Dermis blood vessel endothelial cell (primary cell): ENCODE measurements around the gene ABCC1. TPM values are rescaled to one million over a fixed set of nuclear protein-coding genes. Genes with fewer than 3 reads are reported as not detected.
"Not testable (repeated sequence)": the region's sequence is repeated elsewhere in the genome, so short reads cannot be mapped to it uniquely, and the experiment has no call there.

Experiments used
- DNase-seq: peaks from one replicate; pipeline ENCODE4 v3.0.0; 2010
- total RNA-seq: library from RNA; depleted of rRNA; stranded (reverse); fragments of >200 nt; gene quantifications from 2 replicates; pipeline ENCODE4 v1.2.3, GENCODE V29; 2014

Gene ABCC1
- 35.7 and 70.6 TPM in 2 replicates for total RNA-seq

DNA sequence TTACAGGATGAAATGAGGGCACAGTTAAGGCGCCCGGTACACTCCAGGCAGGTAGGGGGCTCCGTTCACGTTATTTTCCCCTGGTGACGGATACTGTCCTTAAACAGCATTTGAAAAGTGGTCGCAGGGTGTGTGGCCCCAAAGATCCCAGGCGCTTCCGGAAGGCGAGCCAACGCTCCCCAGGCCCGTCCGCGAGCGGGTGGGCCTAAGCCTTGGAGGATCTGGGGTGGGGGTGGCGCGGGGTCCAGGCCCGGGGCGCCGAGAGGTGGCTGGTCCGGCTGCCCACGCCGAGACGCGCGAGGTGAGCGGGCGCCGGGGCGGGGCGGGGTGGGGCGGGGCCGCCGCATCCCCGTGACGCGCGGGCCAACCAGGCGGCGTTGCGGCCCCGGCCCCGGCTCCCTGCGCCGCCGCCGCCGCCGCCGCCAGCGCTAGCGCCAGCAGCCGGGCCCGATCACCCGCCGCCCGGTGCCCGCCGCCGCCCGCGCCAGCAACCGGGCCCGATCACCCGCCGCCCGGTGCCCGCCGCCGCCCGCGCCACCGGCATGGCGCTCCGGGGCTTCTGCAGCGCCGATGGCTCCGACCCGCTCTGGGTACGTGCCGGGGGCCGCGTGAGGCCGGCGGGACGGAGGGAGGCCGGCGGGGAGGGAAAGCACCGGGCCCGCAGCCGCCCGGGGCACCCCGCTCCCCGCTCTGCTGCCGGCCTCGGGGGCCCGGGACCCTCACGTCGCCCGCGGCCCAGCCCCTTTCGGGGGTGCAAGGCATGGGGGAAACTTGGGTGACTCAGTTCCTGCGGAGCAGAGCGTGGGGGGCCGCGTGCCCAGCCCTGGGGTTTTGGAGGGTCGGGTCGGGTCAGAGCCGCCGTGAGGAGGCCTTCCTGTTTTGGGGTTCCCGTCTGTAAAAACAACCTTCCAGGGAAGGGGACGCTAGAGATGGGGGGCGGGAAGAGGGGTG lies at the start of gene ABCC1:
TSS of gene ABCC1 (plus strand) at position 407 of the 951 bp plus-strand sequence. CDS start at position 543, 136 bp downstream.
- DNase-seq = peak; percentile 61

DNA sequence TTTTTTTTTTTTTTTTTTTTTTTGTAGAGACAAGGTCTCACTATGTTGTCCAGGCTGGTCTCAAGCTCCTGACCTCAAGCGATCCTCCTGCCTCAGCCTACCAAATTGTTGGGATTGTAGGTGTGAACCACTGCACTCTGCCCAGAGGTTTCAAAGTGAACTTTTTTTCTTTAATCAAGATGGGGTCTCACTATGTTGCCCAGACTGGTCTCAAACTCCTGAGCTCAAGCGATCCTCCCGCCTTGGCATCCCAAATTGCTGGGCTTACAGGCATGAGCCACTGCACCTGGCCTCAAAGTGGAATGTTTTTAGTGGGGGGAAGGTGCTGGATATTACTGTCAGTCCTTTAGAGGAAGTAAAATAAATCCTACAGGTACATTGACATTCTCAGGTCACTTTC lies 49.1 kb upstream of the ABCC1 start:
- DNase-seq = no peak

DNA sequence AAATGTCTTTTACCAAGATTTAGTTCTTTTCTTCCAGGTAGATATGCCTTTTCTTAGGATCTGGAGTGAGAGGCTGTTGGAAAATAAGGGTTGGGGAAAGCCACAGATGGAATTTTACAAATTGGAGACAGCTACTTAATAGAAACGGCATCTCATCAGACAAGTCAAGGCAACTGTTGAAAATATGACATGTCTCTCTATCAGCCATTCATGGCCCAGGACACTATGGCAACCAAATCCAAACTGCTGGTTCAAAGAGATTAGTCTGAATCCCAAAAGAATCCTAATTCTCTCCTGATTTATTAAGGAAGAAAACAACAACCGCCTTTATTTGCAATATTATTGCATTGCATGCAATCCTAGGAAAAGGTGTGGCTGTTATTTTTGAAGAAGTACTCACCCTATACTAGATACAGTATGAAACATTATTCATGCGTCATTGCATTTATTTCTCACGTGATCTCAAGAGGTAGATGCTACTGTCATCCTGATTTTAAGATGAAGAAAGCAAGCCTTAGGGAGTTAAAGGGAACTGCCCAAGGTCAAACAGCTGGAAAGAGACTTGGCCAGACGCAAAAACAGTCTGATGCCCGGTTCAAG lies 48.4 kb upstream of the ABCC1 start:
- DNase-seq = no peak

DNA sequence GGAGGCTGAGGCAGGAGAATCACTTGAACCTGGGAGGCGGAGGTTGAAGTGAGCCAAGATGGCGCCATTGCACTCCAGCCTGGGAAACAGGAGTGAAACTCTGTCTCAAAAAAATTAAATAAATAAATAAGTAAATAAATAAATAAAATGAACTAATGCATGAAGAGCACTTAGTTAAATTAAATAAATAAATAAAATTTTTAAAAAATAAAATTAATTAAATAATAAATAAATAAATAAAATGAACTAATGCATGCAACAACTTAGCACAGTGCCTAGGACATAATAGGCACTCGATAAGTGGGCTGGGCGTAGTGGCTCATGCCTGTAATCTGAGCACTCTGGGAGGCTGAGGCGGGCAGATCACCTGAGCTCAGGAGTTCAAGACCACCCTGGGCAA lies 45.5 kb upstream of the ABCC1 start:
- no peak for DNase-seq

DNA sequence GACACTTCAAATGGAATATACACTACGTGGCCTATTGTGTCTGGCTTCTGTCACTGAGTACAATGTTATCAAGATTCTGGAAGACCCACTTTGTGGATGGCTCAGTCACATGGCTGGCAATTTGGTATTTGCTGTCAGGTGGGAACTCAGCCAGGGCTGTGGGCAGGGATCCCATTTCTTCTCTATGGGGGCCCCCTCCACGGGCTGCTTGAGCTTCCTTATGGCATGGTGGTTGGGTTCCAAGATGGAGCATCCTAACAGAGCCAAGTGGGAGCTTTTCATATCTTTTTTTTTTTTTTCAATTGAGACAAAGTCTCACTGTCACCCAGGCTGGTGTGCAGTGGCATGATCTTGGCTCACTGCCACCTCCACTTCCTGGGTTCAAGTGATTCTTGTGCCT lies 43.0 kb upstream of the ABCC1 start:
- DNase-seq = no peak

DNA sequence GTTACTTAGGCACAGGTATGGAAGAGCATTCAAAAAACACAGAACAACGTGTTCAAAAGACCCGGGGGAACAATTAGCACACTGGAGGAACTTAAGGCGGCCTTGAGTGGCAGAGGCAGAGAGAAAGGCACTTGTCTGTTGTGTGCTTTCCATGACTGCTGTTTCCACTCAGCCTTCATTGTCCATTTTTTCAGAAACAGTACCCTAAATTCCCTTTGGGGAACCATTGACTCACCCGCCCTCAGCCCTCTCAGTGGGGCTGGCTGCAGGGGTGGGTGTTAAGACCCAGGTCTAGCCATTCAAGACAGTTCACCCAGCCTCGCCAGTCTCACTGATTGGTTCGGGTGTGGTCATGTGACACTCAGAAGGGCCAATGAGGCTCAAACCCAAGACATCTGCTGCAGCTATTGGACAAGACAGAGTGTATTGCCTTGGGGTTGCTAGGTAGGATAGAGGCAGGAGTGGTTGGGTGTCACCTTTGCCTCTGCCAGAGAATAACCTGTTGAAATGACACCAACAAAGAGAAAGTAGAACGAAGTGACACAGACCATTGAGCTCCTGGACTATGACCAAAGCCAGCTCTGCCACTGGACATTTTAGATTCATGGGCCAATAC lies 41.4 kb upstream of the ABCC1 start:
- peak; percentile 54 for DNase-seq

DNA sequence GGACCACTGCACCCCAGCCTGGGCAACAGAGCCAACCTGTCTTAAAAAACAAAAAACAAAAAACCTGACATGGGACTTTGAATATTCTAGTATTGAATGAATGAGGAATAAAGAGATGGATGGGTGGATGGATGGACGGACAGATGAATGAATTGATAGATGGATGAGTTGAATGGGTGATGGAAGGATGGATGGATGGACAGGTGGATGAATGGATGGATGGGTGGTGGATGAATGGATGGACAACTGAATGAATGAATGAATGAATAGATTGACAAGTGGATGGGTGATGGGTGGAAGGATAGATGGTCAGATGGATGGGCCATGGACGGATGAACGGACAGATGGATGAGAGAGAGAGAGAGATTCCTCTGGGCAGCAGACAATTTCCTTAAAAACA lies 38.2 kb upstream of the ABCC1 start:
- no peak for DNase-seq

DNA sequence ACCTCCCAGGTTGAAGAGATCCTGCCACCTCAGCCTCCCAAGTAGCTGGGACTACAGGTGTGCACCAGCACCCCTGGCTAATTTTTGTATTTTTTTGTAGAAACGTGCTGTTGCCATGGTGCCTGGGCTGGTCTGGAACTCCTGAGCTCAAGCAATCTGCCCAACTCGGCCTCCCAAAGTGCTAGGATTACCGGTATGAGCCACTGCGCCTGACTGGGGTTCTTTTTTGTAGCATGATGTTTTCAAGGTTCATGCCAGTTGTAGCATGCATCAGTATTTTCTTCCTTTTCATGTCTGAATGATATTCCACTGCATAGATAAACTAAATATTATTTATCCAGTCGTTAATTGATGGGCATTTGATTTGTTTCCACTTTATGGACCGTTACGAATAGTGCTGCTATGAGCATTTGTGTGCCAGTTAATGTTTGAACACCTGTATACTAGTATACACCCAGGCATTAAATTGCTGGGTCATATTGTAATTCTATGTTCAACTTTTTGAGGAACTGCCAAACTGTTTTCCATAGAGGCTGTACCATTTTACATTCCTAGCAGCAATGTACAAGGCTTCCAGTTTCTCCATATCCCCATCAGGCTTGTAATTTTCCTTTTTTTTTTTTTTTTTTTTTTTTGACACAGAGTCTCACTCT lies 36.2 kb upstream of the ABCC1 start:
- DNase-seq = no peak

DNA sequence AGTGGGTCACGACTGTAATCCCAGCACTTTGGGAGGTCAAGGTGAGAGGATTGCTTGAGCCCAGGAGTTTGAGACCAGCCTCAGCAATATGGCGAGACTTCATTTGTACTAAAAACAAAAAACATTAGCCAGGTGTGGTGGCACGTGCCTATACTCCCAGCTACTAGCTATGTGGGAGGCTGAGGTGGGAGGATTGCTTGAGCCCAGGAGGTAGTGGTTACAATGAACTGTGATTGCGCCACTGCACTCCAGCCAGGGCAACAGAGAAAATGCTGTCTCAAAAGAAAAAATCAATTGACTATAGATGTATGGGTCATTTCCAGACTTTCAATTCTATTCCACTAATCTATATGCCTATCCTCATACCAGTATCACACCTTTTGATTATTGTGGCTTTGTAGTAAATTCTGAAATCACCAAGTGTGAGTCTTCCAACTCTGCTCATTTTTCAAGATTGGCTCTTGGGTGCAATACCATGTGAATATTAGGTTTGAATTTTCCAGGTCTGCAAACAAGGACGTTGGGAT lies 33.8 kb upstream of the ABCC1 start:
- DNase-seq = no peak

DNA sequence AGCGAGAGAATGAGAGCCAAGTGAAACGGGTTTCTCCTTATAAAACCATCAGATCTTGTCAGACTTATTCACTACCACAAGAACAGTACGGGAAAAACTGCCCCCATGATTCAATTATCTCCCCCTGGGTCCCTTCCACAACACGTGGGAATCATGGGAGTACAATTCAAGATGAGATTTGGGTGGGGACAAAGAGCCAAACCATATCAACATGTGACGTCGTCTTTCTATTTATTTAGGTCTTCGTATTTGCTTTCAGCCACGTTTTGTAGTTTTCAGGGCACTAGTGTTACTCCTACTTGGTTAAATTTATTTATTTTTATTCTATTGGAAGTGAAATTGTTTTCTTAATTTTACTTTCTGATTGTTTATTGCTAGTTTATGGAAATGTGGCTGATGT lies 33.1 kb upstream of the ABCC1 start:
- DNase-seq = no peak

DNA sequence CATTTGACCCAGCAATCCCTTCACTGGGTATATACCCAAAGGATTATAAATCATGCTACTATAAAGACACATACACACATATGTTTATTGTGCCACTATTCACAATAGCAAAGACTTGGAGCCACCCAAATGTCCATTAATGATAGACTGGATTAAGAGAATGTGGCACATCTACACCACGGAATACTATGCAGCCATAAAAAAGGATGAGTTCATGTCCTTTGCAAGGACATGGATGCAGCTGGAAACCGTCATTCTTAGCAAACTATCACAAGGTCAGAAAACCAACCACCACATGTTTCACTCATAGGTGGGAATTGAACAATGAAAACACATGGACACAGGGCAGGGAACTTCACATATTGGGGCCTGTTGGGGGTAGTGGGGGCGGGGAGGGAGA lies 31.1 kb upstream of the ABCC1 start:
- DNase-seq = not testable (repeated sequence)

DNA sequence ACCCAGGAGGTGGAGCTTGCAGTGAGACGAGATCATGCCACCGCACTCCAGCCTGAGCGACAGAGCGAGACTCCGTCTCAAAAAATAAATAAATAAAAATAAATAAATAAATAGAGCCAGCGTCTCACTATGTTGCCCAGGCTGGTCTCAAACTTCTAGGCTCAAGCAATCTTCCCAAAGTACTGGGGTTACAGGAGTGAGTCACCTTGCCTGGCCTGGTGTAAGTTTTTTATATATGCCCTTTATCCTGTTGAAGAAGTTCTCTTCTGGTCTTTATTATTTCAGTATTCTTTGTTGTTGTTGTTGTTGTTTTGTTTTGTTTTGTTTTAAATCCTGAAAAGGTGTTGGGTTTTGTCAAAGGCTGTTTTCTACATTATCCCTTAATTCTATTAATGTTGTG lies 30.1 kb upstream of the ABCC1 start:
- DNase-seq = no peak

DNA sequence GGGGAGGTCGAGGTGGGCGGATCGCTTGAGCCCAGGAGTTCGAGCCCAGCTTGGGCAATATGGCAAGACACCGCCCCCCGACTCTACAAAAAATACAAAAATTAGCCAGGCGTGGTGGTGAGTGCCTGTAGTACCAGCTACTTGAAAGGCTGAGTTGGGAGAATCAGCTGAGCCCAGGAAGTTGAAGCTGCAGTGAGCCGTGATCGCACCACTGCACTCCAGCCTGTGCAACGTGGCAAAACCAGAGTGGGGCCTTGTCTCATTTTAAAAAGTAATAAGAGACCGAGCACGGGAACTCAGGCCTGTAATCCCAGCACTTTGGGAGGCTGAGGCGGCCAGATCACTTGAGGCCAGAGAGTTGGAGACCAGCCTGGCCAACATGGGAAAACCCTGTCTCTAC lies 24.4 kb upstream of the ABCC1 start:
- DNase-seq = no peak

DNA sequence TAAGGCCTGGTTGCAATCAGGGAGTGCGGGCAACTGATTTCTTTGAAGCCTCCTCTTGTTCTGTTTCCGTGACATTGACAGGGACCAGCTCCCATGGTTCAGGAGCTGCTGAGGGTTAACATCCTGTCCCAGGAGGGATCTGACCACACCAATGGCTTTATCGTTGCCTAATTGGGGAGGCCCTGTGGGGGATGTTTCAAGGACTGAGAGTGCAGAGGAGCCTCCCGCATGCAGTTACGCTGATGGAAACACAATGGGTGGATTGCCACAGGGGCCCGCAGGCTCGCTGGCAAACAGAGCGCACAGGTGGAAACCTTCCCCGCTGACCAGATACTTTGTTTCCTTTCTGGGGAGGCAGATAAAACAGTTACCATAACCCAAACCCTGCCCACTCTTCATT lies 23.8 kb upstream of the ABCC1 start:
- no peak for DNase-seq

DNA sequence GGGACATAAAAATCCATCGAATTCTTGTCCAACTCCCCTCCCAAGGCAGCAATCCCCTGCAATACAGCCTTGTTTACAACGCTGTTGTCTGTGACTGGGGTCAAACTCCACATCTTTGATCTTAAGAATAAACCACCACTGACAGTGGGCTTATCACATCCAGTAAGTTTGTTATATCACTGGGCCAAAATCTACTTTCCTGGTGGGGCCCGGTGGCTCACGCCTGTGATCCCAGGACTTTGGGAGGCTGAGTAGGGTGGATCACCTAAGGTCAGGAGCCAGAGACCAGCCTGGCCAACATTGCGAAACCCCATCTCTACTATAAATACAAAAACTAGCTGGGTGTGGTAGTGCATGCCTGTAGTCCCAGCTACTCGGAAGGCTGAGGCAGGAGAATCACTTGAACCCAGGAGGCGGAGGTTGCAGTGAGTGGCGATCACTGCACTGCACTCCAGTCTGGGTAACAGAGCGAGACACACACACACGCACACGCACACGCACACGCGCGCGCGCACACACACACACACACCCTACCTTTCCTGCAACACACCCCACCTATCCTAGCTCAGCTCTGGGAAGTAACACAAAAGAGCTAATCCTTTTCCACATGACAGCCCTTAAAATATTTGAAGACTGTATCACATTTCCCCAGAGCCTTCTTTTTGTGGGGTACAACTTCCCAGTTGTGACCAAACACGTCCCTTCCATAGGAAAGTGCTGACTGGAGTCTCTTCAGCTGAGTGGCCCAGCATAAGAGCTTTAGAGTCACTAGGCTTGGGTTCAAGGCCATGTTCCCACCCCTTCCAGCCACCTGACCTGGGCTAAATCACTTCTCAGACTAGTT lies 20.9 kb upstream of the ABCC1 start:
- no peak for DNase-seq

DNA sequence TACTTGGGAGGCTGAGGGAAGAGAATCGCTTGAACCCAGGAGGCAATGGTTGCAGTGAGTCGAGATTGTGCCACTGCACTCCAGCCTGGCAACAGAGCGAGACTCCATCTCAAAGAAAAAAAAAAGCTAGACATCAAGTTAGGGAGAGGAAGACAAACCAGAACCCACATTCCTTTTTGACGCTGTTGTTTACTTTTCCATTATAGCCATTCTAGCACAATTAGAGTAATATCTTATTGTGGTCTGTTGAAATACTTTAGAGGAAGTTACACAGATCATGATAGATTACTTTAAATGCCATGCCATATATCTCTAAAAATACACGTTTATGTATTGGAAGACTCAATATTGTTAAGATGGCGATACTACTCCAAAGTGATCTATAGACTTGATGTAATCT lies 16.5 kb upstream of the ABCC1 start:
- no peak for DNase-seq

DNA sequence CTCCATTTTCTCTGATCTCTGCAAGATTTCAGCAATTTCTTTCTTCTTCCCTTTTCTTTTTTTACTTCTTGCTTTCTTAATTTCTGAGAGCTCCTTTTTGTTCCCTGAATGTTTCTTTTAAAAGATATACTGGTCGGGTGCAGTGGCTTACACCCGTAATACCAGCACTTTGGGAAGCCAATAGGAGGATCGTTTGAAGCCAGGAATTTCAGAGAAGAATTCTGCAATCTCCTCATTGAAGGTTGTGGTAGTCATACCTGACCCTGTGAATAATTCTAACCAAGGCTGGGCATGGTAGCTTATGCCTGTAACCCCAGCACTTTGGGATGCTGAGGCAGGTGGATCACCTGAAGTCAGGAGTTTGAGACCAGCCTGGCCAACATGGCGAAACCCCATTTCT lies 15.6 kb upstream of the ABCC1 start:
- DNase-seq = no peak

DNA sequence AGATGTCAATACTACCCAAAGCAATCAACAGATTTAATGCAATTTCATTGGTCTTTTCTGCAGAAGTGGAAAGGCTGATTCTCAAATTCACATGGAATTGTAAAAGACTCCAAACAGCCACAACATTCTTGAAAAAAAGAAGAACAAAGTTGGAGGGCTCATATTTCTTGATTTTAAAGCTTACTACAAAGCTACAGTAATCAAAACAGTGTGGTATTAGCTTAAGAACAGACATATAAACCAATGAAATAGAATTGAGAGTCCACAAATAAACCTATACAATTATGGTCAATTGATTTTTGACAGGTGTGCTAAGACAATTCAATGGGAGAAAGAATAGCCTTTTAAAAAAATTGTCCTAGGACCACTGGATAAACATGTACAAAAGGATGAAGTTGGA lies 14.4 kb upstream of the ABCC1 start:
- DNase-seq = no peak

DNA sequence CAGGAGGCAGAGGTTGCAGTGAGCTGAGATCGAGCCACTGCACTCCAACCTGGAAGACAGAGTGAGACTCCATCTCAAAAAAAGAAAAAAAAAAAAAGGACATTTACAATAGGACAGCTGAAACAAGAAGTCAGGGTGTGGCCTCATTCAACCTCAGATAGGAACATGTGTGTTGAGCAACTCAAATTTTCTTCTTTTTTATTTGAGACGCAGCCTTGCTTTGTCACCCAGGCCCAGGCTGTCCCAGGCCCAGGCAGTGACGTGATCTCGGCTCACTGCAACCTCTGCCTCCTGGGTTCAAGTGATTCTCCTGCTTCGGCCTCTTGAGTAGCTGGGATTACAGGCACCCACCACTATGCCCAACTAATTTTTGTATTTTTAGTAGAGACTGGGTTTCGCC lies 12.6 kb upstream of the ABCC1 start:
- not testable (repeated sequence) for DNase-seq

DNA sequence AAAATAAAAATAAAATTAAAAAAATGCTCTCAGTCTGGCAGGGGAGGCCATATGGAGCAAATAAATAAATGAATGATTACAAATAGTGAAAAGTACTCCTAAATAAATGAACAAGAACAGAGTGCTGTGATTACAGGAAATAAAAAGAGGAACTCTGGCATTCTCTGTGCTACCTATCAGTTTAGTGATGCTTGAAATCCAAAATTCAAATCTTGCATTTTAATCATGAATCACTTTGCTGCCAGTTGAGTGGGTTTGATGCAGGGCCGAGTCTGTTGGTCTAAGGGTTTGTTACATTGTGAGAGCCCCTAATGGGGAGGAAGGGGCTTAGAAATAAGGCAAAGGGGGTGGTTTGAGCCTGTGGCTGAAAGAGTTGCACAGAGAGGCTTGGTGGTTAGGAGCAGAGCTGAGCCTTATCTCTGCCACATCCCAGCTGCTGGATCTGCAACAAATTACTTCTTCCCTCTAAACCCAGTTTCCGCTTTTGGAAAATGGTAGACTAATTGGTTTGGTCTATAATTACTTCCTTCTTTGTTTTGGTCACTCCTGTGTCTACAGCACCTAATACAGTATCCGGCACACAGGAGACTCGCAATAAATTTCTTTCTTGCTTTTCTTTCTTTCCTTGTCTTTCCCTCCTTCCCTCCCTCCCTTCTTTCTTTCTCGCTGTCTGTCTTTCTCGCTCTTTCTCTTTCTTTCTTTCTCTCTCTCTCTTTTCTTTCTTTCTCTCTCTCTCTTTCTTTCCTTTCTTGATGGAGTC lies 6.3 kb upstream of the ABCC1 start:
- no peak for DNase-seq
